ENCODE data around the gene NDUFS4. TPM values are rescaled to one million over a fixed set of nuclear protein-coding genes. Genes with fewer than 3 reads are reported as not detected.
A peak's percentile ranks its signal among the peaks of the same experiment; 100 is the strongest.

The NDUFS4 gene
- total and polyA plus RNA-seq, 2 of the 4 experiments (the other 2 are of a cell fraction), result 34.2 to 70.1 TPM

- Histone ChIP-seq H4K20me1 (ENCODE audit: insufficient read depth, low read length) (no peaks in the 10 kb centered on the region; the same call in 1 of the 2 replicates), H2AK5ac (ENCODE audit: low read depth, low read length) (no peak overlapping the region), H2BK120ac (ENCODE audit: low read depth, low read length) (no peak overlapping the region), H4K91ac (ENCODE audit: insufficient read depth, low read depth, low read length) (no peak overlapping the region), H3K9ac (ENCODE audit: low read depth, low read length) (no peak overlapping the region), H3K4me1 (ENCODE audit: control insufficient read depth, insufficient read depth, low read length) (no peaks in the 10 kb centered on the region), H3K9me3 (ENCODE audit: control insufficient read depth, insufficient read depth, low read length) (no peaks in the 10 kb centered on the region), H3K23ac (ENCODE audit: low read depth, low read length) (no peak overlapping the region), H2AK9ac (replicated peaks; ENCODE audit: low read depth, low read length, poor library complexity) (no peak overlapping the region), H3K27ac (ENCODE audit: insufficient read depth, low read length) (no peak overlapping the region), H3K18ac (ENCODE audit: low read depth, low read length) (no peak overlapping the region), H3K9me1 (ENCODE audit: insufficient read depth, low read length) (no peaks in the 10 kb centered on the region), H2BK15ac (ENCODE audit: low read depth, low read length) (no peak overlapping the region), H3K14ac (replicated peaks; ENCODE audit: low read depth, low read length) (no peak overlapping the region), H2BK5ac (ENCODE audit: low read depth, low read length, poor library complexity, severe bottlenecking) (no peak overlapping the region), H3K56ac (ENCODE audit: extremely low read depth, insufficient read depth, low read length) (no peak overlapping the region), H3K4me2 (ENCODE audit: low read depth, low read length) (no peak overlapping the region), H3K4me3 (ENCODE audit: insufficient read depth, low read depth, low read length) (no peak overlapping the region), H3K4ac (ENCODE audit: low read depth, low read length) (no peak overlapping the region), H4K5ac (ENCODE audit: low read depth, low read length) (no peak overlapping the region), H3K27me3 (ENCODE audit: control insufficient read depth, insufficient read depth, low read length) (no peaks in the 10 kb centered on the region), H3K79me1 (ENCODE audit: low read depth in 1 of 2, low read length in 2 of 2) (peaks cover 6 to 21% of the 10 kb centered on the region in 2 experiments; a peak in 3 of 4 replicates), H2AFZ (replicated peaks; ENCODE audit: low read length, poor library complexity) (no peak overlapping the region), H4K8ac (ENCODE audit: low read depth in 2 of 2, low read length in 2 of 2) (no peak overlapping the region), H2BK20ac (ENCODE audit: low read depth, low read length) (no peak overlapping the region), H3K36me3 (ENCODE audit: control insufficient read depth, insufficient read depth, low read length) (no peaks in the 10 kb centered on the region)
- dilution Hi-C loops (cut with HindIII; ENCODE audit: low sequenced_read_pairs, unreplicated experiment) (no loop called here), in situ Hi-C loops (cut with MboI; ENCODE audit: low sequenced_read_pairs) (no loop called here), intact Hi-C loops (cut with micrococcal nuclease) (no loop called here)
- POLR2A ChIA-PET (ENCODE audit: unreplicated experiment), result no interaction called here
- CTCF ChIA-PET, result no interaction called here
- ATAC-seq (ENCODE audit: low read depth) (peak; percentile 49; the same call in 1 of the 2 replicates), DNase-seq (peak; percentile 49)
- no peak for TF ChIP-seq POLR2A (IDR thresholded peaks at IDR 0.05; ENCODE audit: low read depth, low read length)
- TF ChIP-seq NFE2L2 (IDR thresholded peaks at IDR 0.05; ENCODE audit: low read depth, low read length), result no peak
- no peak for TF ChIP-seq MAZ (IDR thresholded peaks at IDR 0.05; ENCODE audit: borderline replicate concordance, low read depth, low read length)
- no peak for TF ChIP-seq BHLHE40 (IDR thresholded peaks at IDR 0.05; ENCODE audit: low read depth, low read length)
- no peak for TF ChIP-seq CHD1 (IDR thresholded peaks at IDR 0.05; ENCODE audit: low read depth, low read length)
- no peak for TF ChIP-seq RCOR1 (IDR thresholded peaks at IDR 0.05; ENCODE audit: insufficient replicate concordance, low read length)
- TF ChIP-seq RFX5 (IDR thresholded peaks at IDR 0.05; ENCODE audit: low read depth, low read length), result no peak
- TF ChIP-seq ELK1 (IDR thresholded peaks at IDR 0.05; ENCODE audit: borderline replicate concordance, low read depth, low read length), result no peak
- TF ChIP-seq USF2 (IDR thresholded peaks at IDR 0.05; ENCODE audit: low read depth, low read length), result no peak
- no peak for TF ChIP-seq RAD21 (IDR thresholded peaks at IDR 0.05; ENCODE audit: low read length)
- TF ChIP-seq MXI1 (IDR thresholded peaks at IDR 0.05; ENCODE audit: borderline replicate concordance, low read depth, low read length), result no peak
- TF ChIP-seq CTCF (conservative IDR thresholded peaks at IDR 0.05; ENCODE audit: low read depth, low read length), result no peak
- TF ChIP-seq CEBPB (IDR thresholded peaks at IDR 0.05; ENCODE audit: low read depth, low read length), result no peak
- no peak for TF ChIP-seq FOS (IDR thresholded peaks at IDR 0.05; ENCODE audit: low read depth, low read length)
- no peak for TF ChIP-seq MAFK (IDR thresholded peaks at IDR 0.05; ENCODE audit: low read depth, low read length)
- TF ChIP-seq SMC3 (IDR thresholded peaks at IDR 0.05; ENCODE audit: low read depth, low read length), result no peak
- no CpG with 5 or more reads among the region's 3 CpGs for WGBS, 2 experiments (ENCODE audit: extremely low coverage in 2 of 2, insufficient read length in 1 of 2)
- no TSS peak for BruUV-seq (replicated peaks)
Measured at GRCh38 chr5:53678981-53679660, 118.7 kb downstream of the NDUFS4 start.
